Stomach (tissue), 4 donors: ENCODE measurements around the gene ATXN7L1.

ENCODE experiments used
- CTCF ChIP-seq, 7 experiments: fragments of 450-650 bp in 4 of 7; fragments of 200-600 bp in 3 of 7; sonication (generic) in 3 of 7; IDR thresholded peaks; one replicate each; pipeline ENCODE4 v1.5.1; 2016 to 2019; ENCODE audit warnings: antibody characterized with exemption in 7 of 7, control low read depth in 2 of 7, mild to moderate bottlenecking in 1 of 7
- EP300 ChIP-seq: sonication (generic); formaldehyde crosslinking; IDR thresholded peaks from one replicate; pipeline ENCODE4 v1.6.1; 2017; ENCODE audit warnings: antibody characterized with exemption

- no peak for TF ChIP-seq EP300
- TF ChIP-seq CTCF (IDR thresholded peaks at IDR 0.05), result no peak
Measured at GRCh38 chr7:105840981-105841749, 35.2 kb downstream of the ATXN7L1 start.
